Esophagus squamous epithelium (tissue), 4 donors: ENCODE measurements around the gene RUFY3.

Source experiments
- POLR2A ChIP-seq, 4 donors: fragments of 450-650 bp; IDR thresholded peaks; one replicate each; pipeline ENCODE4 v1.6.1; 2017; ENCODE audit warnings: antibody characterized with exemption in 4 of 4, mild to moderate bottlenecking in 4 of 4, moderate library complexity in 3 of 4
- TF ChIP-seq, protein P1 (sequence below), 6 experiments: fragments of 450-650 bp in 4 of 6; fragments of 200-600 bp in 2 of 6; sonication (generic) in 2 of 6; IDR thresholded peaks; one replicate each; pipeline ENCODE4 v1.5.1; 2016 to 2019; ENCODE audit warnings: antibody characterized with exemption in 6 of 6, mild to moderate bottlenecking in 4 of 6, moderate library complexity in 4 of 6

DNA sequence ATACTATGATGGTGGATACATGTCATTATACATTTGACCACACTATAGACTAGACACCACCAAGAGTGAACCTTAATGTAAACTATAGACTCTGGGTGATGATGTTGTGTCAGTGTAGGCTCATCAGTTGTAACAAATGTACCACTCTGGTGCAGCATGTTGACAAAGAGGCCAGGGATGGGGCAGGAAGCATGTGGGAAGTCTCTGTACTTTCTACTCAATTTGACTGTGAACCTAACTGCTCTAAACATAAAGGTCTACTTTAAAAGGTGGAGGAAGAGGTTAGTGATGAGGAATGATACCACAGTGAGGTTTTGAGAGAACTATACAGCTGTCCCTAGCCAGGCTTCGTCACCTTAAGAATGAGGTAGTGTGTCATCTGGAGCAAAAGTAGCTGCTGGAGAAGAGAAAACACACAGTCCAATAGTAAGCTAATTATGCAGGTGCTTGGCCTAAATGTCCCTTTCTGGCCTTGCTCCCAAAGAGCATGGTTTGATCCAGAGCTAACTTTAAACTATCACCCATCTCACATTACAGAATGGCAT, 79.6 kb downstream of the RUFY3 start:
- no peak for TF ChIP-seq POLR2A (IDR thresholded peaks at IDR 0.05)
- TF ChIP-seq, protein P1, sequence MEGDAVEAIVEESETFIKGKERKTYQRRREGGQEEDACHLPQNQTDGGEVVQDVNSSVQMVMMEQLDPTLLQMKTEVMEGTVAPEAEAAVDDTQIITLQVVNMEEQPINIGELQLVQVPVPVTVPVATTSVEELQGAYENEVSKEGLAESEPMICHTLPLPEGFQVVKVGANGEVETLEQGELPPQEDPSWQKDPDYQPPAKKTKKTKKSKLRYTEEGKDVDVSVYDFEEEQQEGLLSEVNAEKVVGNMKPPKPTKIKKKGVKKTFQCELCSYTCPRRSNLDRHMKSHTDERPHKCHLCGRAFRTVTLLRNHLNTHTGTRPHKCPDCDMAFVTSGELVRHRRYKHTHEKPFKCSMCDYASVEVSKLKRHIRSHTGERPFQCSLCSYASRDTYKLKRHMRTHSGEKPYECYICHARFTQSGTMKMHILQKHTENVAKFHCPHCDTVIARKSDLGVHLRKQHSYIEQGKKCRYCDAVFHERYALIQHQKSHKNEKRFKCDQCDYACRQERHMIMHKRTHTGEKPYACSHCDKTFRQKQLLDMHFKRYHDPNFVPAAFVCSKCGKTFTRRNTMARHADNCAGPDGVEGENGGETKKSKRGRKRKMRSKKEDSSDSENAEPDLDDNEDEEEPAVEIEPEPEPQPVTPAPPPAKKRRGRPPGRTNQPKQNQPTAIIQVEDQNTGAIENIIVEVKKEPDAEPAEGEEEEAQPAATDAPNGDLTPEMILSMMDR (IDR thresholded peaks at IDR 0.05) = no peak
